ENCODE data around the gene CTRB2.
A peak's percentile ranks its signal among the peaks of the same experiment; 100 is the strongest.
"Not testable (repeated sequence)": the region's sequence is repeated elsewhere in the genome, so short reads cannot be mapped to it uniquely, and the experiment has no call there.

The CTRB2 gene

DNA sequence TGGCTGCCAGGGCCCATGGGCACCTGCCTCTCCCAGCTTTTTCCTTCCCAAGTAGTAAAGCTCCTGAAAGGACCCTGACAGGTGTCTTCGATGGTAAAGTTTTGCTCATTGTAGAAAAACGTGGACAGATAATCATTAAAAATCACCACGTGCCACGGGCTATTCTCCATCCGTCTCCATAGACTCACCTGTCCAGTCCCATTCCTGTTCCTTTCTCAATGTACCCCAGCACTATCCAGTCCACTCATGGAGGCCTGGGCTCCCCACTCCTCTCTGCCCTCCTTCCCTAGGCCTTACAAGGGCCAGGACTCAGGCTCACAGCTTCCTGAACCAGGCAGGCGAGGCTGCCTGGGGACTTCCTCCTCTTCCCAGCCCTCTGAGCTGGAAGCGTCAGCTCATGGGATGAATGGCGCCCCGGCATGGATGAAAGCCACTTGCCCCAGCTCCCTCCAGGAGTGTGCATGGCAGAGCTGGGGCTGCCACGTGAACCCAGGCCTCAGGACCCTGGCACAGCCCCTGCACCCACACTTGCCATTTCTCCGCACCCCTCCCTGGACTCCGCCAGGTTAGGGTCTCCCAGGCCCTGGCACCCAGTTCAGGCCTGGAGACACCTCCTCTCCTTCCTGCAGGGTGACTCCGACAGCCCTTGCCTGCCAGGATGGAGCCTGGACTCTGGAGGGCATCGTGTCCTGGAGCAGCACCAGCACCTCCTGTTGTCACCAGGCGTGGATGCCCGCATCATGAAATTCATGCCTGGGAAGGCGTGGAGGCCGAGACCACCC lies 20.6 kb upstream of the CTRB2 start:
- no peak for DNase-seq (ENCODE audit: low read depth in 2 of 2)

DNA sequence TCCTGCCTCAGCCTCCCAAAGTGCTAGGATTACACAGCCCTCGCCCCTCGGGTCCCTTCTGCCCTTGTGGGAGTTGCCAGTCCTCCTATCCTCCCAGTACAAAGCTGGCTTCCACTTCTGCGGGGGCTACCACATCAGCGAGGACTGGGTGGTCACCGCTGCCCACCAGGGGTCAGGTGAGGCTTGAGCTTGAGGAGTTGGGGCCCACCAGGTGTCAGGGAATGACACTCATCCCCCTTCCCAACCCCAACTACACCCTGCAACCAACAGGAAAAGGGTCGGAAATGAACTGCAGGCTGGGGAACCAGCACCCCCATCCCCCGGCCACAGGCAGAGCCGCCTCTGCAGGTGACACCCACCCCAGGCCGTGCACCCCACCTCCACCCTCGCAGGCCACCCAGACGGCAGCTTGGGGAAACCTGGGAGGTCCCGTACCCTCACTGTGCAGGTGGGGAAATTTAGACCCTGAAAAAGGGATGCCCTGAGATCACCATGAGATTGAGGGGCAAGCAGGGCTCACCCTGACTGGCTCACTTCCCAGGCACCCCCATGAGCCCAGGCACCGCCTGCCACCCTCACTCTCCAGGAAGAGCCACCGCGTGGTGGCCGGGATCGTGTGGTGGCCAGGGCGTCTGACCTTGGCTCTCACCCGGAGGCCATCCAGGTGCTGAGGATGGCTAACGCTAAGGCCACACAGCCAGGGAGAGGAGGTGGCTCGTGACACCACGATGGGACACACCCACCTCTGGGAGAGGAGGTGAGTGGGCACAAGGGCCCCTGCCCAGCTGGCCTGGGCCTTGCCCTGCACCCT lies 19.8 kb upstream of the CTRB2 start:
- no peak for DNase-seq (ENCODE audit: low read depth in 2 of 2)

DNA sequence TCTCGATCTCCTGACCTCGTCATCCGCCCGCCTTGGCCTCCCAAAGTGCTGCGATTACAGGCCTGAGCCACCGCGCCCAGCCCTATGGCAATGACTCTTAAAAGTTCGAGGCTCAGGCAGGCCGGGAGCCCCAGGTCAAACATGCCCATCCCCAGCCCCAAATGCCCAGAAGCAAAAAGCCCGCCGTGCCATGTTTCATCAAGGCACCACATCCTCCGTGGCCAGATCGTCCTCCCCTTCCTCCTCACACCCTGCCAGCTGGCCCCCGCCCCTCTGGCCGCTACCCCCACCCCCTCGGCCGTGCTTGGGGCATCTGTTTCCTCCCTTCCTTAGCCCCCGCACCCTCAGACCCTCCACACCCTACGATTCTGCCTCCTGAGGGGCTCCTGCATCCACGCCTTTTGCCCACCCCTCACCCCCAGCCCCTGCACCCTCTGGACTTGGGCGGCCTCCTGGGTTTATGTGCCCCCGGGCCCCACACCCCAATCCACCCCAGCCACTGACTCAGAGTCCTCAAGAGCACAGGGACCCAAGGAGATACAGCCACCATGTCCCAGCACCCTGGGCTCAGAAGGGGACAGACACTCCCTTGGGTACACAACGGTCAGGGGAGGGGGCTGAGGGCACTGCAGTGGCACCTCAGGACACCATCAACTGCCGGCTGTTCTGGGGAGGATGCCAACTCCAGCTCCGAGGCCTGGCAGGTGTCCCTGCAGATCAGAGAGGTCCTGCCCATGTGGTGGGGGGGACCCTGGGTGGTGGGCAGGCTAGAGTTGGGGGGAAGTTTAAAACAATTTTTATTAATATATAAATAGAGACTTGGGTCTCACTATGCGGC lies 18.9 kb upstream of the CTRB2 start:
- no peak for DNase-seq (ENCODE audit: low read depth in 2 of 2)

DNA sequence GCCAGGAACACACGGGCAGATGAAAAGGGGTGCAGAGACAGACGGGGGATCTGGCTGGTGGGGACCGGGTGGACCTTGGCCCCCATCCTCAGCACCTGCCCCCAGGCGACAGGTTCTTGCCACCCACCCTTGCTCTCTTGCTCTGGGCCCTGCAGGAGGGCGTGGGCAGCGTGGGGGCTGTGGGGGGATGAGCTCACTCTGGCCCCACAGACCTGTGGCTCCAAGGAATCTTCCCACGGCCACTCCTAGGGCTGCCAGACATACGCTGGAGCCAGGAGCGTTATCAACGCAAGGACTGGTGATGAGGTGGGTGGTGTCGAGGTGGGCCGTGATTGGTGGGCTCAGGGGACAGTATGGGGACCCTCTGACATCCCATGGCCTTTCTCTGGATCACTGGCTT lies 18.1 kb upstream of the CTRB2 start:
- no peak for DNase-seq (ENCODE audit: low read depth in 2 of 2)

DNA sequence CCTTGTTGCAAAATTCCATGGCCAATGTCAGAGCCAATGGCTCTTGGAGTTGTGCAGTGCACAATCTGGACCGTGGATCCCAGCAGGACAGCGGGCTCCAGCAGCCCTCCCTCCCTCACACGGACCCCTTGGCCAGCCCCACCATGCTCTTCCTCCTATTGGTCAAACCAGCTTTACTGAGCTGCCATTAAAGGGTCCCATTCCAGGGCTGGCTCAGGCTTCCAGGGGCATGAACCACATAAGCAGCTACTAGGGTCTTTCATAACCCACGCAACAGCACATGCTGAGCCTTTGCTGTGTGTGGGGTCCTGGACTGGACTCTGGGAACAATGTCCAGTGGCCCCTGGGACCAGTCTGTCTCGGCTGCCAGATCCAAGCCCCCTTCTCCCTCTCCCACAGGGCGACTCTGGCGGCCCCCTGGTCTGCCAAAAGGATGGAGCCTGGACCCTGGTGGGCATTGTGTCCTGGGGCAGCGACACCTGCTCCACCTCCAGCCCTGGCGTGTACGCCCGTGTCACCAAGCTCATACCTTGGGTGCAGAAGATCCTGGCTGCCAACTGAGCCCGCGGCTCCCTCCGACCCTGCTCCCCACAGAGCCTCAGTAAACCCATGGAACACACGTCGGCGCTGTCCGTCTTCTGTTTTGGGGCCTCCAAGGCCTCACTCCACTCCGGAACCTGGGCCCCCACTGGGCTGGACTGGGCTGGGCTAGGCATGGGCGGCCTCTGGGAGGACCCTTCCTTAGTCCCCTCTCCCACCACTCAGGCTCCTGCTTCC lies 17.5 kb upstream of the CTRB2 start:
- no peak for DNase-seq (ENCODE audit: low read depth in 2 of 2)

DNA sequence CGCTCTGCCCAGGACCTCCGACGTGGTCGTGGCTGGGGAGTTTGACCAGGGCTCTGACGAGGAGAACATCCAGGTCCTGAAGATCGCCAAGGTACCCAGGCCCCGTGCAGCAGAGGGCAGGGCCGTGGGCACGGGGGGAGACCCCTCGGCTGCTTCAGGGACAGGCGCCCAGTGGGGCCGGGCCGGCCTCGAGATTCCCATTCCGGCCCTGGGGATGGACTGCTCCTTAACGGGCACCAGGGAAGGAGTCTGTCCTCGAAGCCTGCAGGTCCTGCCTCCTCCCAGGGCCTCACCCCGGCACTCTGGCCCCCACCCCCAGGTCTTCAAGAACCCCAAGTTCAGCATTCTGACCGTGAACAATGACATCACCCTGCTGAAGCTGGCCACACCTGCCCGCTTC lies 16.2 kb upstream of the CTRB2 start:
- not testable (repeated sequence) for DNase-seq (ENCODE audit: low read depth in 2 of 2)

DNA sequence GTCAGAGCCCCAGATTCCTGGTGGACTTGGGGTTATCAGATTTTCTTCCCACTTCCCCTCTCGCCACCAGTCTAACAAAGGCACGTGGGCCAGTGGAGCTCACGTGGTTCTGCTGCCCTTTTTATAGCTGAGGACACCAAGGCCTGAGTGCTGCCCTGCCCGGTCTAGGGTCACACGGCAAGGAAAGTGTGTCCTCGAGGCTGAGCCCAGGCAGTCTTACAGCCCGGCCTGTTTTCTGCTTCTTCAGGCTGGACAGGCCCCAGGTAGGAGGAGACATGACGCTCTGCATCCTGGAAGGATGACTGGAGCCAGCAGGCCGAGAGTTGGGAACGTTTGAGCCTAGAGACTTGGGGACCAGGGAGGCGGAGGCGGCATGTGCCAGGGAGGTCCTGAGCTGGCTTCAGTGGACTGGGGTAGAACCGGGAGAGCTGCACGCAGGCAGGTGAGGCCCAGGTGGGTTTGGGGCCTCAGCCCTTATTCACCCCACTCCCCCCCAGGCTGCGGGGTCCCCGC lies 15.4 kb upstream of the CTRB2 start:
- DNase-seq (ENCODE audit: low read depth in 2 of 2) = no peak

DNA sequence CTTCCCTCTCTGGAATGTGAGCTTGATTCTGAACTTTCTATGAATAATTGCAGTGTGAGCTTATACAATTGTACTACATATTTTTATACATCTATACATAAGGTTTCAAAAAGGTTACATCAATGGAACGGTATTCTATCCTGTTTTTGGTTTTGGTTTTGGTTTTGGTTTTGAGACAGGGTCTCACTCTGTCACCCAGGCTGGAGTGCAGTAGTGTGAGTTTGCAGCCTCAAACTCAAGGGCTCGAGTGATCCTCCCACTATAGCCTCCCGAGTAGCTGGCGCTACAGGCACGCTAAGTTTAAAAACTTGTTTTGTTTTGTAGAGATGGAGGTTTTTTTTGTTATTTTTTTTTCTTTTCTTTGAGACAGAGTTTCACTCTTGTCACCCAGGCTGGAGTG lies 12.9 kb upstream of the CTRB2 start:
- DNase-seq (ENCODE audit: low read depth in 2 of 2) = peak in 1 of 2 donors; percentile 15

DNA sequence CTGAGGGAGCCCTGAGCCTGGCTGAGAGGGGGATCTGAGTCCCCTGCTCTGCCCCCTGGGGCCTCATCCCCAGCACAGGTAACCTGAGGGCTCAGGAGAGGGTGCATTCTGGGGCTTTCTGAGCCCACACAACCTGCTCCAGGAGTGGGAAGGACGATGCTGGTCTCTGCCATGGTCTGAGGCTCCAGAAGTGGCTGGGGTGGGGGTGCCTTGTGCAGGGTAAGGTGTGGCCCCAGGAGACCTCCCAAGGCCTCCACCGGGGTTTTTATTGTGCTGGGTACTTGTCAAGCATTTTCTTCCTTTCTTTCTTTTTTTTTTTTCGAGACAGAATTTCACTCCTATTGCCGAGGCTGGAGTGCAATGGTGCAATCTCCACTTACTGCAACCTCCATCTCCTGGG lies 12.1 kb upstream of the CTRB2 start:
- DNase-seq (ENCODE audit: low read depth in 2 of 2) = no peak

DNA sequence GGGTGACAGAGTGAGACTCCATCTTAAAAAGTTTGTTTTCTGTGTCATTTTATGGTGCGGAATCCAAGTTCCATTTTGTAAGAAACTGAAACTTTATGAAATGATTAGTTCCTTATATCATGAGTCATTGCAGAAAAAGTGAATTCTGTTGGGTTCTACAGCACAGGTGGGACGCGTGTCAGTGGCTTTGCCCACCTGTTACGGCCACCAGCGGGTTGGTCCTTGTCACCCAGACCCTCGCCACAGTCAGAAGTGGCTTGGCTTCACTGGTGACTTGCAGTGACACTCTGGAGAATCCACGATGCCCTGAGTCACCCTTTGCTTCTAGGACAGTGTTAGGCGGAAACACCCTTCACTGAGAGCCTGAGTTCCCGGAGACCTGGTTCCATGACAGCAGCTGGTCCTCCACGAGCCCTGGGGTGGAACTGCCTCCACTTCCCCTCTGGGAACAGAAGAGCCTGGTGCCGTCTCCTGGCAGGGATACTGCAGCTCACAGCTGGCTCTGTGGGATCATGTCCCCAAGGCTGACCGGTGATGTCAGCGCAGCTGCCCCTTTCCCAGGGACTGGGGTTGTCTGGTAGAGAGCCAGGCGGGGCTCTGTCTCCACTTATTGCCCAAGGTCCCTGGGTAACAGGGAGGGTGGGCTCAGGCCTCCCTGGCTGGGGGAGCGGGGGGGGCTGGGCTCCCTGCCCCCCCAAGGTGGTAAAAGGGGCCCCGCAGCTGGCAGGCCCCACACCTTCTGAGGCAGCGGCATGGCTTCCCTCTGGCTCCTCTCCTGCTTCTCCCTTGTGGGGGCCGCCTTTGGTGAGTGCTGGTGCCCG lies 11.5 kb upstream of the CTRB2 start, which contains the start of gene CTRB1:
Gene CTRB1 (plus strand): TSS at position 733 of the 821 bp plus-strand sequence. CDS start 20 bp downstream, at position 753.
- DNase-seq (ENCODE audit: low read depth in 2 of 2) = no peak

DNA sequence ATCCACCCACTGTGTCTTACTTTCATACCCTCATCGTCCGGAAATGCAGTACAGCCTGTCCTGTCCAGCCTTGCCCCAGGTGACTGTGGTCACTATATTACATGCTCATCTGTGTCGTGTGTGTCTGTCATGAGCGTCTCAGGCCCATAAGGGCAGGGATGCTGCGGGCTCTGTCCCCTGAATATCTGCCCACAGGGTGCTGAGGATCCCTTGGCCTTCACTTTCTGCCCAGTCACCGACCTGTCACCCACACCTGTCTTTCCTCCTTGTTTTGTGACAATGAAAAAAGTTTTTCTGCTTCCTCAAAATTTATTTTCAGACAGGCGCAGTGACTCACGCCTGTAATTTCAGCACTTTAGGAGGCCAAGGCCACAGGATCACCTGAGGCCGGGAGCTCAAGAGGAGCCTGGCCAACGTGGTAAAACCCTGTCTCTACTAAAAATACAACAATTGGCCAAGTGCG lies 10.5 kb upstream of the CTRB2 start:
- no peak for DNase-seq (ENCODE audit: low read depth in 2 of 2)

DNA sequence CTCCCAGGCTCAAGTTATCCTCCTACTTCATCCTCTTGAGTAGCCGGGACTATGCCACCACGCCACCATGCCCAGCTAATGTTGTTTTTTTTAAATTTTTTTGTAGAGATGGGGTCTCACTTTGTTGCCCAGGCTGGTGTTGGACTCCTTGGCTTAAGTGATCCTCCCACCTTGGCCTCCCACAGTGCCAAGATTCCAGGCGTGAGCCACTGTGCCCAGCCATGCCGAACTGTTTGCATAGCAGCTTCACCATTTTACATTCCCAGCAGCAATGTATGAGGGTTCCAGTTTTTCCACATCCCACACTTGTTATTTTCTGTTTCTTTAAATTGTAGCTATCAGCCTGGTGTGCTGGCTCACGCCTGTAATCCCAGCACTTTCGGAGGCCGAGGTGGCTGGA lies 9.6 kb upstream of the CTRB2 start:
- DNase-seq (ENCODE audit: low read depth in 2 of 2) = no peak

DNA sequence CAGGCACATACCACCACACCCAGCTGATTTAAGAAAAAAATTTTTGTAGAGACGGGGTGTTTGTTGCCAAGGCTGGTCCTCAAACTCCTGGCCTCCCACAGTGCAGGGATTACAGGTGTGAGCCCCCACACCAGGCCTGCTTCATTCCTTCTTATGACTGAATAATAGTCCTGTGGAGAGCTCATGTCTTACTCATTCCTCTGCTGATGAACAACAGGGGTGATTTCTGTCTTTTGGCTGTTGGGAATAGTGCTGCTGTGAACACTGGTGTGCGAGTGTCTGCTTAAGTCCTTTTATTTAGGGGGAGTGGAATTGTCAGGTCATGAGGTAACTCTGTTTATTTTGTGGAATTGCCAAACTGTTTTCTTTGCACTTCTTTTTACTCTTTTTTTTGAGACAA lies 9.2 kb upstream of the CTRB2 start:
- no peak for DNase-seq (ENCODE audit: low read depth in 2 of 2)

DNA sequence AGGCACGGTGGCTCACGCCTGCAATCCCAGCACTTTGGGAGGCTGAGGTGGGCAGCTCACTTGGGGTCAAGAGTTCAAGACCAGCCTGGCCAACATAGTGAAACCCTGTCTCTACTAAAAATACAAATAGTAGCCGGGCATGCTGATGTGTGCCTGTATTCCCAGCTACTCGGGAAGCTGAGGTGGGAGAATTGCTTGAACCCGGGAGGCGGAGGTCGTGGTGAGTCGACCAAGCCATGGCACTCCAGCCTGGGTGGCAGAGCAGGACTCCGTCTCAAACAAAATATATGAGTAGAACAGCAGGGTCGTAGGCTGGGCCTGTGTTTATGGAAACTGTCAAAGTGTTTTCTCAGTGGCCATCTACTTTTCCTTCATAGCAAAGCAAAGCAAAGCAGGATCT lies 4.3 kb upstream of the CTRB2 start:
- not testable (repeated sequence) for DNase-seq (ENCODE audit: low read depth in 2 of 2)

DNA sequence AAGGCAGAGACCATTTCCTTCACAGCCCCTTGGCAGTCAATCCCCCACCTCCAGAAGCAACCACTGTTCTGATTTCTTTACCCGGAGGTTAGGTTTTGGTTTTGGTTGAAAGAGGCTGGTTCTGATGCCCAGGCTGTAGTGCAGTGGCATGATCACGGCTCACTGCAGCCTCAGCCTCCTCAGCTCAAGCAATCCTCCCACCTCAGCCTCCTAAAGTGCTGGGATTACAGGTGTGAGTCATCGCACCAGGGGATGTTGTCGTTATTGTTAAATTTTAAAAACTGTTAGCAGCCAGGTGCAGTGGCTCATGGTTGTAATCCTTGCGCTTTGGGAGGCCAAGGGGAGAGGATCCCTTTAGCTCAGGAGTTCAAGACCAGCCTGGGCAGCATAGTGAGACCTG lies 3.0 kb upstream of the CTRB2 start:
- no peak for DNase-seq (ENCODE audit: low read depth in 2 of 2)

DNA sequence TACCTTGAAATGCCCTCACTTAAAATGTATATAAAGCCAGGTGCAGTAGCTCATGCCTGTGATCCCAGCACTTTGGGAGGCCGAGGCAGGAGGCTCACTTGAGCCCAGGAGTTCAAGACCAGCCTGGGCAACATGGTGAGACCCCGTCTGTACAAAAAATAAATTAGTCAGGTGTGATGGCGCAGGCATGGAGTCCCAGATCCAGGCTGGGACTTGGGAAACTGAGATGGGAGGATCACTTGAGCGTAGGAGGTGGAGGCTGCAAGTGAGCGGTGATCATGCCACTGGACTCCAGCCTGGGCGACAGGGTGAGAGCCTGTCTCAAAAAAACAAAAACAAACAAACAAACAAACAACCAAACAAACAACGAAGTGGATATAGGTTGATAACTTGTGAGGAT lies 2.6 kb upstream of the CTRB2 start:
- DNase-seq (ENCODE audit: low read depth in 2 of 2) = not testable (repeated sequence)

DNA sequence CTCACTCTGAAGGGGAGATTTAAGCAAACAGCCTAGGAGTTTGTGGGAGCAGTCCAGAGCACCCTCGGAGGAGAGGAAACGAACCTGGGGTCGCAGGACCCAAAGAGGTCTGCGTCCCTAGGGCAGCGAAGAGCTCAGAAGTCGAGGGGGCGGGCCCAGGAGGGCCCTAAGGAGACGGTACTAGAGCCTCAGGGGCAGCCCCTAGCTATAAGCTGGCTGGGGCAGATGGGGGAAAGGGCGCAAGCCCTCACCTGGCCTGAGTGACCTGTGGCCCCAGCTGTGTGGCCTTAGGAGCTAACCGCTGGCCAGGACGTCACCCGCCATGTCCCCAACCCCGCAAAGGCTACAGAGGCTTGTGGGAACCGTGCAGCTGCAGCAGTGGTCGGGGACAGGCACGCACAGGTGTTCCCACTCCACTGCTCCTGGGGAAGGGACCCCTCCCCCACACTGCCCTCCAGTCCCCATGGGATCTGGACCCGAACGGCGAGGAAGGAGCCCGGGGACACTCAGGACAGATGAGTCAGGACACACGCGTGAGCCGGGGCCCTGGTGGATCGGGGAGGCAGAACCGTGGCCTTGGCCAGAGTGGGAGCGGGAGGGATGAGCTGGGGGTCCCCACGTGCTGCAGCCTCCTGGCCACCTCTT lies 2.0 kb upstream of the CTRB2 start:
- DNase-seq (ENCODE audit: low read depth in 2 of 2) = no peak

DNA sequence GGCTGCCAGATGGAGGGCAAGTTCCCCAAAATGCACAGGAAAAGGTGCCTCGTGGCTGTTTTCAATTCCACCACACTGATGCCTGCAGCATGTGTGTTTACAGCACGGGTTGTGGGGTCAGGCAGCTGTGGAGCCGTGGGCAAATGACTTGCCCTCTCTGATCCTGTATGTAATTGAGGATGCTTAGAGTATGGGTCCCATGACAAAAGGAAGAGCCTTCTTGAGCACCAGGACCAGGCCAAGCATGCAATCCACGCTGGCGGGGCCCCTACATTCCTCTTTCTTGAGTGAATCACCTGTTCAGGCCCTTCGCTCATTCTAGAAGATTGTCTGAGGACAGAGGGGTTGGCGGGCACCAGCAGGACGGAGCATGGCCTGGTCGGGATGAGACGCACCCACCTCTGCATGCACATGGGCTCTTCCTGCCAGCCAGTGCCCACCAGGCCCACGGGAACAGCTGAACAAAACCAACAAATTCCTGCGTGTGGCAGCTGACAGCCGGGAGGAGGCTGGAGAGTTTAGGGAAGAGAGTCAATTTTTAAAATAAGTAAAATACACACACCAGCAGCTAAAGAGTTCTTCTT lies 1.4 kb upstream of the CTRB2 start:
- DNase-seq (ENCODE audit: low read depth in 2 of 2) = no peak

DNA sequence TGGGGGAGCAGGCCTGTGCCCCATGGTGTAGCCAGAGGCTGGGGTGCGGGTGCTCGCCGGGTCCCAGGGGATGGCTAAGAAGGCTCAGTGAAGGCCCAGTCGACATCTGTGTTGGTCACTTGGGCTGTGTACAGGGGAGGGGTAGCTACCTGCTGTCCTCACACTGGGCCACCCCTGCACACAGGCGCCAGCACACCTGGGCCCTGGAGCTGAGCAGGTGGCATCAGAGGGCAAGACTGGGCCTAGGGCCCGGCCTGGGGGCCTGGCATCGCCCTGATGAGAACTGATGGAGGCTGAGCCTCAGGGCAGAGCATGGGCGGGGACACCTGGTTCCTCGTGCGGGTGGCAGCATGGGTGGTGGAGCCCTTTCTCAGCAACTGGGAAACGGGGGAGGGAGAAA lies 870 bp upstream of the CTRB2 start:
- no peak for DNase-seq (ENCODE audit: low read depth in 2 of 2)

All from activated CD4-positive, alpha-beta T cell treated with anti-CD3 and anti-CD28 coated beads for 24 hours (primary cell).